DOHH2 (cell line): ENCODE data around the gene TMEM132D.

ENCODE experiments used
- H3F3A ChIP-seq: fragments of 200-600 bp; sonication (generic), shearing (Covaris generic); 2 replicates; pipeline ENCODE4 v1.6.0; 2016; ENCODE audit warnings: antibody characterized with exemption, mild to moderate bottlenecking; ENCODE audit not compliant: control insufficient read depth, insufficient read depth
- H3K27ac ChIP-seq: fragments of 200-600 bp; sonication (generic); 2 replicates; pipeline ENCODE4 v1.5.1; 2014; ENCODE audit warnings: low read depth, mild to moderate bottlenecking, low read length, moderate library complexity
- H3K27me3 ChIP-seq: fragments of 200-600 bp; sonication (generic); 2 replicates; pipeline ENCODE4 v1.6.1; 2014; ENCODE audit warnings: mild to moderate bottlenecking, low read length, mixed read lengths; ENCODE audit not compliant: control insufficient read depth
- H3K36me3 ChIP-seq: fragments of 200-600 bp; sonication (generic); 2 replicates; pipeline ENCODE4 v1.6.1; 2014; ENCODE audit warnings: mild to moderate bottlenecking, low read length, moderate library complexity, mixed read lengths; ENCODE audit not compliant: control insufficient read depth
- H3K4me1 ChIP-seq: fragments of 200-600 bp; sonication (generic); 2 replicates; pipeline ENCODE4 v1.6.1; 2014; ENCODE audit warnings: mild to moderate bottlenecking, low read length, mixed read lengths; ENCODE audit not compliant: control insufficient read depth
- H3K4me2 ChIP-seq: fragments of 200-600 bp; sonication (generic); 2 replicates; pipeline ENCODE4 v1.6.0; 2014; ENCODE audit warnings: mild to moderate bottlenecking, low read length, moderate library complexity
- H3K4me3 ChIP-seq: fragments of 200-600 bp; sonication (generic); 2 replicates; pipeline ENCODE4 v1.5.1; 2014; ENCODE audit warnings: mild to moderate bottlenecking, low read length, mixed read lengths
- H3K79me2 ChIP-seq: fragments of 200-600 bp; sonication (generic); 2 replicates; pipeline ENCODE4 v1.6.1; 2014; ENCODE audit warnings: mild to moderate bottlenecking, low read length, mixed read lengths; ENCODE audit not compliant: control insufficient read depth
- H3K9me2 ChIP-seq: fragments of 200-600 bp; sonication (generic); replicated peaks from 2 replicates; pipeline ENCODE4 v1.6.1; 2014; ENCODE audit warnings: mild to moderate bottlenecking, low read length, mixed read lengths; ENCODE audit not compliant: control insufficient read depth
- H3K9me3 ChIP-seq: fragments of 200-600 bp; sonication (generic); 2 replicates; pipeline ENCODE4 v1.6.1; 2014; ENCODE audit warnings: antibody characterized with exemption, low read length, mixed read lengths; ENCODE audit not compliant: control insufficient read depth, insufficient read depth
- H4K20me1 ChIP-seq: fragments of 200-600 bp; sonication (generic); 2 replicates; pipeline ENCODE4 v1.6.0; 2014; ENCODE audit warnings: low read depth, mild to moderate bottlenecking, antibody characterized with exemption, low read length, moderate library complexity; ENCODE audit not compliant: control insufficient read depth, insufficient read depth
- EZH2phosphoT487 ChIP-seq: fragments of 200-600 bp; sonication (generic); IDR thresholded peaks from 2 replicates; pipeline ENCODE4 v1.6.1; 2017; ENCODE audit warnings: borderline replicate concordance, mild to moderate bottlenecking, antibody characterized with exemption, low read length, moderate library complexity, mixed read lengths
- TF ChIP-seq, protein P1 (sequence below): fragments of 200-600 bp; sonication (generic); IDR thresholded peaks from one replicate; pipeline ENCODE4 v1.5.1; 2014; ENCODE audit warnings: antibody characterized with exemption, mild to moderate bottlenecking, low read depth, low read length; ENCODE audit not compliant: poor library complexity, severe bottlenecking

Gene TMEM132D

DNA sequence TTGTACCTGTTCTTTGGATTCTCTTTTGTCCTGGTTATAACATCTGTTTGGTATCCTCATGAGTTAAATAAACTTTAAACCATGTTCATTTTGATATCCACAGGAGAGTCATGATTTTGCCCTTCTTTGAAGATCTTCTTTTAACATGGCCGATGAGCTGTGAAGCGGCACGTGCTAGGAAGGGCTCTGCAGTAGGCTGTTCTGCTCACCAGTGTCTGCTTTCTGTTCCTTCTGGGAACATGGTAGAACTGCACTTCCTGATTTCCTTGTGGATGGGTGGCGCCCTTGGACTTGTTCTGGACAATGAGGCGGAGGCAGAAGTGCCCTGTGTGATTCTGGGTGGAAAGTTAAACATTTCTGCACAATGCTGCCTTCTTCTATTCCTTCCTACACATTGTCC is 138.1 kb downstream of the TMEM132D start:
- Histone ChIP-seq H4K20me1 (no peaks in the 10 kb centered on the region), H3K79me2 (no peaks in the 10 kb centered on the region), H3K4me2 (no peak overlapping the region), H3K4me3 (no peak overlapping the region), H3K36me3 (no peaks in the 10 kb centered on the region), H3K4me1 (no peaks in the 10 kb centered on the region), H3K27ac (no peak overlapping the region), H3K27me3 (no peaks in the 10 kb centered on the region), H3K9me2 (no peaks in the 10 kb centered on the region), H3F3A (no peaks in the 10 kb centered on the region), H3K9me3 (no peaks in the 10 kb centered on the region)
- TF ChIP-seq, protein P1, sequence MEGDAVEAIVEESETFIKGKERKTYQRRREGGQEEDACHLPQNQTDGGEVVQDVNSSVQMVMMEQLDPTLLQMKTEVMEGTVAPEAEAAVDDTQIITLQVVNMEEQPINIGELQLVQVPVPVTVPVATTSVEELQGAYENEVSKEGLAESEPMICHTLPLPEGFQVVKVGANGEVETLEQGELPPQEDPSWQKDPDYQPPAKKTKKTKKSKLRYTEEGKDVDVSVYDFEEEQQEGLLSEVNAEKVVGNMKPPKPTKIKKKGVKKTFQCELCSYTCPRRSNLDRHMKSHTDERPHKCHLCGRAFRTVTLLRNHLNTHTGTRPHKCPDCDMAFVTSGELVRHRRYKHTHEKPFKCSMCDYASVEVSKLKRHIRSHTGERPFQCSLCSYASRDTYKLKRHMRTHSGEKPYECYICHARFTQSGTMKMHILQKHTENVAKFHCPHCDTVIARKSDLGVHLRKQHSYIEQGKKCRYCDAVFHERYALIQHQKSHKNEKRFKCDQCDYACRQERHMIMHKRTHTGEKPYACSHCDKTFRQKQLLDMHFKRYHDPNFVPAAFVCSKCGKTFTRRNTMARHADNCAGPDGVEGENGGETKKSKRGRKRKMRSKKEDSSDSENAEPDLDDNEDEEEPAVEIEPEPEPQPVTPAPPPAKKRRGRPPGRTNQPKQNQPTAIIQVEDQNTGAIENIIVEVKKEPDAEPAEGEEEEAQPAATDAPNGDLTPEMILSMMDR = no peak
- TF ChIP-seq EZH2phosphoT487 = no peak

DNA sequence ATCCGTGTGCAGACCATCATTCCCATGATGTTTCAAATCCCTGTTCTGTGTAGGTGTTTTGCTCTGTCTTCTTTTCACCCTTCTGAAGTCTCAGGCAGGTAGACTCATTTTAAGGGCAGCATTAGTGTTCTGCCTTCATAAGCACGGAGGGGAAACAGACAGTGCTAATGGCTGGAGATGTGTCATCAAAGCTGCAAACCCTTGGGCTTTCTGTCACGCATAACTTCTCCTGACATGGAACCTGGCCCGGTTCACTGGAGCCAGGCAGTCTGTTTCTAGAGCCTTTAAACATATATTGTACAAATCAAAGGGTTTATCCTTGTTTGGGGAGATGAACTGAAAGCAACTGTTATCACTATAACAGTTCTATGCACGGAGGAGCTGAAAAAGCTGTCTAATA is 141.4 kb downstream of the TMEM132D start:
- no peak overlapping the region for H3K4me2 ChIP-seq
- H3K27ac ChIP-seq = no peak overlapping the region
- H3K79me2 ChIP-seq = no peaks in the 10 kb centered on the region
- H3F3A ChIP-seq = no peaks in the 10 kb centered on the region
- no peaks in the 10 kb centered on the region for H3K9me2 ChIP-seq
- H3K4me1 ChIP-seq = no peaks in the 10 kb centered on the region
- H3K9me3 ChIP-seq = no peaks in the 10 kb centered on the region
- H3K4me3 ChIP-seq = no peak overlapping the region
- no peak for TF ChIP-seq EZH2phosphoT487
- TF ChIP-seq, protein P1 = no peak
- no peaks in the 10 kb centered on the region for H4K20me1 ChIP-seq
- H3K27me3 ChIP-seq = no peaks in the 10 kb centered on the region
- no peaks in the 10 kb centered on the region for H3K36me3 ChIP-seq

DNA sequence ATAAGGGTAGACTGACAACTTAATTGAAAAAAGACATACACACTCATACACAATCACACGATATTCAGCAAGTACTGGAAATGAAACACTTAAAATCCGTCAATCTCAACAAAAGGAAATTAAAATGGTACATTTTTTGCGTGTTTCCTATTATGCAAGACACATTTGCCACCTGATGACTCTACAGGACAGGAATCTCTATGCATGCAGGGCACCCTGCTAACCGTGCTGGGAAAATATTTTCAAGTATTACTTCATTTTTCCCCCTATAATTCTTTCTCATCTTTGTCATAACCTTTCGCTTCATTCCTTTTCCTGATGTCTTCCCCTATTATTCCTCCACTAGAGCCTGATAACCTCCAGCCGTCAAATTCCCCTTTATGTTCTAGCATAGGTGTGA is 150.2 kb downstream of the TMEM132D start:
- no peaks in the 10 kb centered on the region for H3F3A ChIP-seq
- no peak overlapping the region for H3K4me3 ChIP-seq
- TF ChIP-seq, protein P1 = no peak
- TF ChIP-seq EZH2phosphoT487 = no peak
- H3K9me2 ChIP-seq = no peaks in the 10 kb centered on the region
- H3K4me1 ChIP-seq = no peaks in the 10 kb centered on the region
- no peaks in the 10 kb centered on the region for H3K9me3 ChIP-seq
- H3K4me2 ChIP-seq = no peak overlapping the region
- H3K79me2 ChIP-seq = no peaks in the 10 kb centered on the region
- no peaks in the 10 kb centered on the region for H3K27me3 ChIP-seq
- H3K36me3 ChIP-seq = no peaks in the 10 kb centered on the region
- no peak overlapping the region for H3K27ac ChIP-seq
- H4K20me1 ChIP-seq = no peaks in the 10 kb centered on the region

DNA sequence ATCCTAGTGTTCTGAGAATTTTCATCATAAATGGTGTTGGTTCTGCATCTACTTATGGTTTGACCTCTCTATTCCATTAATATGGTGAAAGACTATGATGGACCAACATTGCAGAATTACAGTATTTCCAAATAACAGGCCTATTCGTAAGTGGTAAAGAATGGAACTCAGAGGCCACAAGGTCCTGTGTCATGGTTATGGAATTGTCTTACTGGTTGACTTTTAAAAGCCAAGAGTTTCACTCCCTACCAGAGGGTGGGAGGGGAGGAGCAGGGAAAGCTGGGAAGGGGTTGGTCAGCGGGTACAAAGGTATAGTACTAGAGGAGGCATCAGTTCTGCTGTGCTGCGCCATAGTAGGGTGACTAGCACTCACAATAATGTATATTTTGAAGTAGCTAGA is 153.4 kb downstream of the TMEM132D start:
- Histone ChIP-seq H3K4me1 (no peaks in the 10 kb centered on the region), H3K27me3 (no peaks in the 10 kb centered on the region), H3K4me3 (no peak overlapping the region), H3K9me3 (no peaks in the 10 kb centered on the region), H4K20me1 (no peaks in the 10 kb centered on the region), H3K27ac (no peak overlapping the region), H3K79me2 (no peaks in the 10 kb centered on the region), H3K4me2 (no peak overlapping the region), H3K9me2 (no peaks in the 10 kb centered on the region), H3K36me3 (no peaks in the 10 kb centered on the region), H3F3A (no peaks in the 10 kb centered on the region)
- TF ChIP-seq, protein P1 = no peak
- no peak for TF ChIP-seq EZH2phosphoT487
